ENCODE measurements around the gene SLC7A1.

GRCh38 chr13:29619995-29620394 is 24.5 kb upstream of the SLC7A1 start:
- TF ChIP-seq EP300 (IDR thresholded peaks at IDR 0.05) (no peak), POLR2AphosphoS5 (IDR thresholded peaks at IDR 0.05) (no peak), POLR2A (IDR thresholded peaks at IDR 0.05) (no peak)

All from sigmoid colon (tissue), 4 donors.